Activated CD4-positive, alpha-beta T cell treated with anti-CD3 and anti-CD28 coated beads, Interleukin-2, amount 10 ng/mL, durations not matched to agents 24 days and 14 days (primary cell): ENCODE results near the gene FARS2. TPM values are rescaled to one million over a fixed set of nuclear protein-coding genes. Genes with fewer than 3 reads are reported as not detected.

Source experiments
- DNase-seq: peaks from one replicate; pipeline ENCODE4 v3.0.0; 2022
- H3K27ac Mint-ChIP-seq: one replicate; pipeline ENCODE4 v1.8.0; 2022; ENCODE audit warnings: mild to moderate bottlenecking, mixed read lengths
- H3K27me3 Mint-ChIP-seq: one replicate; pipeline ENCODE4 v1.8.0; 2022; ENCODE audit warnings: mixed read lengths
- H3K36me3 Mint-ChIP-seq: one replicate; pipeline ENCODE4 v1.8.0; 2022; ENCODE audit warnings: low read depth, mild to moderate bottlenecking, mixed read lengths
- H3K4me1 Mint-ChIP-seq: one replicate; pipeline ENCODE4 v1.8.0; 2021; ENCODE audit warnings: mixed read lengths
- H3K4me3 Mint-ChIP-seq: one replicate; pipeline ENCODE4 v1.8.0; 2022; ENCODE audit warnings: mild to moderate bottlenecking, moderate library complexity, mixed read lengths
- H3K9me3 Mint-ChIP-seq: one replicate; pipeline ENCODE4 v1.8.0; 2021; ENCODE audit warnings: mixed read lengths
- intact Hi-C: fragments of 100-400 bp; cut with micrococcal nuclease; formaldehyde crosslinking; loops from one replicate; pipeline ENCODE4 v1.15.1; 2023
- total RNA-seq: library from RNA; stranded (reverse); gene quantifications from 2 replicates; pipeline ENCODE4 v1.2.3, GENCODE V29; 2022

The FARS2 gene
- total RNA-seq: 21.5 and 24.7 TPM in 2 replicates

DNA sequence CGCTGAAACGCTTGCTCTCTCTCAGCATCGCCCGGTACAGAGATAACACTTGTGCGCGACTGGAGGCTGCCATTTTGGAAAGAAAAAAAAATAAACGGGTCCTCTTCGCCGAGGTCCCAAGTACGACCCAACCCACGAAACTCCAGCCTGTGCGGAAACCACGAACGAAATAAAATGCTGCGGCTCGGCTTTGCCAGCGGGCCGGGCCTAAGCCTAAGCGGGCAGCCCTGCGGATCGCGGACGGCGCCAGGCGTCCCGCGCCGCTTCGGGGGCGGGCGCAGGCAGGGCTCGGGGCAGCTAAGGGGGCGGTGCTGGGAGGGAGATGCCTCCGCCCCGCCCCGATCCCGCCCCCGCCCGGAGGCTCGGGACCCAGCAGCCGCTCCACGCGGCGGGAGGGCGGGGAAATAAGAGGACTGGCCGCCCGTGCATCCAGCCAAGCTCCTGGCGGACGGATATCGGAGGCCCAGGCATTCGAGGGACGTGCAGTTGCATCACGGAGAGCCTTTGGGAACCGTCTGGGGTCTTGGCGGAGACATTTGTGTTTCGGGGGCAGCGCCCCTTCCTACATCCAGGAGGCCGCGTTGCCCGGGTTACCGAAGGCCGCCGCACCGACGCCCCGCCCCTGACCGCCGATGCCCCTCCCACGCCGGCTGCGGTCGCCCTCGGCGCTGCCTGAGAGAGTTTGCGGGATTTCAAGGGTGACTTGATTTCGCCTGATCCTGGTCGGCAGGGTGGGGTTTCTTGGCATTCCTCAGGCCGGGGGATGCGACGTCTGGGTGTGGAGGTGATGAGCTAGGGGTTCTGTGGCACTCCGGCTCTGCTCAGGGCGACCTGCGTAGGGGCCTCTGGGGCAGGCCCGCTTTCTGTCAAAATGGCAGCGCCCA lies at the start of gene FARS2, which contains the start of gene LYRM4:
FARS2 (plus strand) TSS at position 853 of the 884 bp plus-strand sequence.
LYRM4 (minus strand) TSS at position 290 of the 884 bp plus-strand sequence; CDS start at position 73, 217 bp downstream.
- Mint-ChIP-seq H3K36me3 (peaks cover 17% of the 10 kb centered on the region), H3K27ac (peak within 1 kb of the TSS; percentile 100), H3K27me3 (no peaks in the 10 kb centered on the region), H3K4me1 (peaks cover 36% of the 10 kb centered on the region), H3K4me3 (peak within 1 kb of the TSS; percentile 89), H3K9me3 (no peaks in the 10 kb centered on the region)
- intact Hi-C loops: loop anchor here (1.0 to 5.0 kb wide), 9 partner anchors 19 to 484 kb away; partner anchors contain the start of genes CDYL and RPP40
- peak; percentile 98 for DNase-seq

DNA sequence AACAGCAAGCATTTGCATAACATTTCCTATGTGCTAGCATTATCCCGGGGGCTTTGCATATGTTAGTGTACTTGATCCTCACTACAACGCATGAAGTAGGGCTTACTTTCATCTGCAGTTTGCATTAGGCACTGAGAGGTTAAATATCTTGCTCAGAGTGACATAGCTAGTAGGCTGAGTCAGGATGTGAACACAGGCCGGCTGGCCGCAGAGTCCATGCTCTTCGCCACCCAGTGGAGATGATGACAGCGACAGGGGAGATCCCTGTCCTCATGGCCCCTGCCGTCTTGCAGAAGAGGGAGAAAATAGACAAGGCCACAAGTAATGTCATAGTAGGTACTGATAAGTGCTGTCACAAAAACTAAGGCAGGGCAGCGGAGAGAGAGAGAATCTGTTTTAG lies 47.5 kb upstream of the FARS2 start:
- H3K36me3 Mint-ChIP-seq: peaks cover 9% of the 10 kb centered on the region
- intact Hi-C loops: loop anchor here (2.0 to 5.0 kb wide), 3 partner anchors 88 to 185 kb away; no protein-coding TSS in a partner anchor
- H3K4me3 Mint-ChIP-seq: no peak overlapping the region
- no peaks in the 10 kb centered on the region for H3K27me3 Mint-ChIP-seq
- no peak for DNase-seq
- H3K4me1 Mint-ChIP-seq: peaks cover 10% of the 10 kb centered on the region
- no peaks in the 10 kb centered on the region for H3K9me3 Mint-ChIP-seq
- H3K27ac Mint-ChIP-seq: no peak overlapping the region

DNA sequence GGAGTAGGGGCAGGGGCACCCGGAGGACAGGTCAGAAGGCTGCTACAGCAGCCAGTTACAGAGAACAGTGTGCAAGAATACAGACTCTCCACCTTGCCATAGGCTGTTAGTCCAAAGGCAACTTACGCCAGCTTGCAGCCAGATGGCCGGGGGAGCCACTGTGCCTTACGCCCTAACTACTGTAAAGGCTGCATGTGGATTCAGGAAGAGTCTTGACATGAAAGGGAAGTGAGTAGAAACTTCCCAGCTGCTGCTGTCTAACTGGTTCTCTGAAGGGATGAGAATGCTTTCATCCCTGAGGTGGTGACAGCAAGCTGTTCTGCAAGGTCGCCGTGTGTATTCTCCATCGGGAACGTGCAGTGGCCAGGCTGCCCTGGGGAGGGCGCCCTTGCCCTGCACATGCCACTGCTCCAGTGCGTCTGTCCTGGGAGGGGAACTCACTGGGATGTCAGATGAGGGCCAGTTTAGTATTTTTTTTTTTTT lies 46.7 kb upstream of the FARS2 start:
- H3K36me3 Mint-ChIP-seq: peaks cover 9% of the 10 kb centered on the region
- H3K4me1 Mint-ChIP-seq: peaks cover 10% of the 10 kb centered on the region
- no peaks in the 10 kb centered on the region for H3K27me3 Mint-ChIP-seq
- H3K4me3 Mint-ChIP-seq: no peak overlapping the region
- DNase-seq: peak; percentile 74
- intact Hi-C loops: loop anchor here (2.0 to 5.0 kb wide), 3 partner anchors 88 to 184 kb away; no protein-coding TSS in a partner anchor
- no peak overlapping the region for H3K27ac Mint-ChIP-seq
- H3K9me3 Mint-ChIP-seq: no peaks in the 10 kb centered on the region

DNA sequence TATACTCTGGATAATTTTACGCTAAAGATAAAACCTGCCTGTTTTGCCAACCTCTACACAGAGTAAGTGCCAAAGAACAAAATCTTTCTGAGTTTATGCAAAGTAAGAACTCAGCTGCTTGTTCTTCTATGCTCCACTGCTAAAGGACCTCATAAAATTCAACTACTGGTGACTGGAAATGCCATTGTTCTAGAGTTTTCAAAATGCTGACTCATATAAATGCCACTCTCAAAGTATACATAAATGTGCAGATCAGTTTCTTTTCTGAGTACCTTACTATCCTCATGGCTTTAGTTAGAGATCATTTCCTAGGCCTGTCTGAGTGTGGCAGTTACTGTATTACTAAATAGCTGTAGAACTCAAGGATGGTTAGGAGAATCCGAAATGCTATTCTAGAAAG lies 46.2 kb upstream of the FARS2 start:
- Mint-ChIP-seq H3K27me3 (no peaks in the 10 kb centered on the region), H3K9me3 (no peaks in the 10 kb centered on the region), H3K4me3 (no peak overlapping the region), H3K27ac (no peak overlapping the region), H3K36me3 (peaks cover 9% of the 10 kb centered on the region), H3K4me1 (peaks cover 13% of the 10 kb centered on the region)
- no peak for DNase-seq
- intact Hi-C loops: loop anchor here (2.0 kb wide), 1 partner anchor 184 kb away; no protein-coding TSS in a partner anchor

DNA sequence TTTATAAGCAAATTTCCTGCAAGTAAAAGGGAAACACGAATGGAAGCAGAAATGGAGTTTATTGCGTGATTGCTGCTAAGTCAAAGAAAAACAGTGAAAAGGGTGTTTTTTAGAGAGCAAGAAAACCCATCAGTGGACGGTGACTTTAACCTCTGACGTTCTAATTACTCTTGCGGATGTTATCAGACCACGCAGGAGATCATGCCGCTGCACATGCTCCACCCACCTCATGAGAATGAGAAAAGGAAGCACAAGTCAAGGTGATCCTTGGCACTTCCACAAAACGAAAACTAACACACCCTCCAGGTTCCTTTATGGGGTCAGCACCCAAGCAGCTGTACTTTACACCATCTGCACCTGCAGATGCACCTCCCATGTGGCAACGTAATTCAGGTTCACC lies 45.5 kb upstream of the FARS2 start:
- H3K27ac Mint-ChIP-seq: no peak overlapping the region
- H3K27me3 Mint-ChIP-seq: no peaks in the 10 kb centered on the region
- peaks cover 9% of the 10 kb centered on the region for H3K36me3 Mint-ChIP-seq
- H3K9me3 Mint-ChIP-seq: no peaks in the 10 kb centered on the region
- peaks cover 10% of the 10 kb centered on the region for H3K4me1 Mint-ChIP-seq
- intact Hi-C loops: loop anchor here (2.0 kb wide), 1 partner anchor 183 kb away; no protein-coding TSS in a partner anchor
- H3K4me3 Mint-ChIP-seq: no peak overlapping the region
- no peak for DNase-seq

DNA sequence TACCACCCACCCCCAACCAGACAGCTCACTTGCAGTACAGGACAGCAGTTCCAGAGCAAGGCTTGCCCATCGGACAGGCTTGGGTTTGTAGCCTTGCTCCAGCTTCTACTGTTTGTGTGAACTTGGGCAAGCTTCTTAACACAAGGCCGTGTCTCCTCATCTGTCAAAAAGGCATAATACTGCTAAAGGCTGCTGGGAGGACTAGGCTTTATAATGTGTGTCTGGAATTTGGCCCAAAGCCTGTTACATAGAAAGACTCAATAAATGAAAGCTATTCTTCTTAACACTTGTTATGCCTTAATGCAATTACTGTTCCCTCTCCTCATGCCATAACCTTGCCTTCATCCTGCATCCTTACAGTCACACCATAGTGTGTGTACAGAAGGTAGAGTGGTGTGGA lies 44.0 kb upstream of the FARS2 start:
- H3K36me3 Mint-ChIP-seq: peaks cover 7% of the 10 kb centered on the region
- no peak for DNase-seq
- H3K27me3 Mint-ChIP-seq: no peaks in the 10 kb centered on the region
- H3K27ac Mint-ChIP-seq: no peak overlapping the region
- H3K4me3 Mint-ChIP-seq: no peak overlapping the region
- intact Hi-C loops: no loop called here
- H3K4me1 Mint-ChIP-seq: peaks cover 6% of the 10 kb centered on the region
- no peaks in the 10 kb centered on the region for H3K9me3 Mint-ChIP-seq

DNA sequence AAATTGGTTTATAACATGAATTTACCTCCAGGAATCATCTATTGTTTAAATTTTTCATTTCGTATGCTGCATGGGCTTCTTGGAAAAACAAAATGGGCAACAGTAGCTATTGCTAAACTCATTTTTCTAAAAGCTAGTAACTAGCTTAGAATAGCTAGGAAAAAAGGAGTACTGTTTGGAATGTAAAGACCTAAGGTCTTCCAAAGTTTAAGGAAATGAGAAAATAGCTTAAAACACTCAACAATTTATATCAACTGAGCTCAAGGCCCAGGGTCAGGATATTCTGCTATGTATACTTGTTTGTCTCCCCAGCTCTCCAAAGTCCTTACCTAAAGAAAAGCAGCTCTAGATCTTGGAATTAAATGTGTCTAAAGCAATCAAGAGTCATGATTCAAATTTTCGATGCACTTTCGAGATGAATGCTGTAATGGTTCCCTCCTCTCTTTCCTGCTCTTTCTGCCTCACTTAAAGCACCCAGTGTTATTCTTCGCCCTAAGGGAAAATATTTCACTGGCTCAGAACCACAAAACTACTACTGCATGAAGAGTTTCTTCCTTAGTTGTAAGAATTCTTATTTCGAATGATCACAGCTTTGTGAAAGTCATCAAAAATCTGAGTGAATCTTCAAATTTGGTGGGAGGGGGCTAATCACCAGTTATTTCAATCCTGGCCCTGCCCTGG lies 42.2 kb upstream of the FARS2 start:
- Mint-ChIP-seq H3K36me3 (peaks cover 4% of the 10 kb centered on the region), H3K27ac (no peak overlapping the region), H3K9me3 (no peaks in the 10 kb centered on the region), H3K4me1 (peaks cover 6% of the 10 kb centered on the region), H3K4me3 (no peak overlapping the region), H3K27me3 (no peaks in the 10 kb centered on the region)
- DNase-seq: no peak
- intact Hi-C loops: no loop called here

DNA sequence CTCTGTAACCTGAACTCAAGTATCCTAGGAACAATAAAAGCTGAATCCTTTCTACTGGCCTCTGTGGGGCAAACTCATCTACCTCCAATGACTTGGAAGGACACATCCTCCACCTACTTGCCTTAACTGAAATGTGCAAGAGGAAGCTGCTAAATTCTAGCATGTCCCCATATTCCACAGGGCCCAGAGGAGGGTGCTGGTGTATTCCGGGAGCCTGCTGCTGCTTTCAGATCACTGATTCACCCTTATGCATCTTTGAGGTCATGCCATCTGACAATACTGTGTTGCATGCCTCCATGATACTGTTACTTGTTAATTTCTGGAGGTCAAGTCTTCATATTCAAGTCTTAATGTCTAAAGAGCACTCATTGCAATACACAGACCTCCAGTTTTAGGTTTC lies 40.9 kb upstream of the FARS2 start:
- no peak overlapping the region for H3K27ac Mint-ChIP-seq
- intact Hi-C loops: no loop called here
- peaks cover 4% of the 10 kb centered on the region for H3K4me1 Mint-ChIP-seq
- H3K36me3 Mint-ChIP-seq: no peaks in the 10 kb centered on the region
- no peak overlapping the region for H3K4me3 Mint-ChIP-seq
- H3K9me3 Mint-ChIP-seq: no peaks in the 10 kb centered on the region
- no peaks in the 10 kb centered on the region for H3K27me3 Mint-ChIP-seq
- no peak for DNase-seq

DNA sequence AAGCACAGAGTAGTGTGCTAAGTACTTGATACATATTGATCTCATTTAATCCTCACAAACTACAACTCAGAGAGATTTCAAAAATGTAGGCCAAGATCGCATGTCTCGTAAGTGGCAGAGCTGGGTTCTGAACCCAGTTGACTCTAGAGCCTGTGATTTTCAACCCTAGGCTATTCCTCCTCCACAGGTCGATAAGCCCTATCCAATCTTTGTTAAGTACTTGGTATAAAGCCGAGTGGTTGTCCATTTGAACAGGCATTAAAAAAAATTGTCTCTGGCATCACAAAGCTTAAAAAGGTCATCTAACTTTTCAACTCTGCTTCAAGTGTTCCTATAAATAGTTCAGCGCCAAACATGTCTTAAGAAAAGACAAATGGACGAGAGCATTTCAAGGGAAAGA lies 38.0 kb upstream of the FARS2 start:
- Mint-ChIP-seq H3K9me3 (no peaks in the 10 kb centered on the region), H3K27ac (no peak overlapping the region)

DNA sequence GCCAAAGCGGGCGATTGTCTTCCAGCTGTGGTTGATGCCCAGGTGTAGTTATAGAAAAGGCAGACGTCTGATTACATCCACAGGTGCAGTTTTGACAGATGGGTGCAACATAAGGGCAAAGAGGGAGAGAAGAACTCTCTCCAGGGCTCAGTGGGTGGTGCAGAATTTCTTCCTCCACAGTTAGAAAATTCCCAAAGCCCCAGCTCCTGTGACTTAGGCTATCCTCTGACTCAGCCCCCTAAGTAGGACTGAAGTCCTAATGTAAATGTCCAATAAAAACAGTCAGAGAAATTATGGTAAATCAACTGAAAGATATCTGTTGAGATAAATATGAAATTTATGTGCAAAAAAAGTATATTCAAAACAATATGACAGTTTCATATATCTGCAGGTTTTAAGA lies 32.0 kb upstream of the FARS2 start:
- H3K9me3 Mint-ChIP-seq: no peaks in the 10 kb centered on the region

More for the DNA sequence above, 38.0 kb upstream of the FARS2 start:
- intact Hi-C loops: no loop called here
- no peaks in the 10 kb centered on the region for H3K27me3 Mint-ChIP-seq
- no peak overlapping the region for H3K4me3 Mint-ChIP-seq
- H3K4me1 Mint-ChIP-seq: peaks cover 2% of the 10 kb centered on the region
- DNase-seq: no peak
- H3K36me3 Mint-ChIP-seq: no peaks in the 10 kb centered on the region

DNA sequence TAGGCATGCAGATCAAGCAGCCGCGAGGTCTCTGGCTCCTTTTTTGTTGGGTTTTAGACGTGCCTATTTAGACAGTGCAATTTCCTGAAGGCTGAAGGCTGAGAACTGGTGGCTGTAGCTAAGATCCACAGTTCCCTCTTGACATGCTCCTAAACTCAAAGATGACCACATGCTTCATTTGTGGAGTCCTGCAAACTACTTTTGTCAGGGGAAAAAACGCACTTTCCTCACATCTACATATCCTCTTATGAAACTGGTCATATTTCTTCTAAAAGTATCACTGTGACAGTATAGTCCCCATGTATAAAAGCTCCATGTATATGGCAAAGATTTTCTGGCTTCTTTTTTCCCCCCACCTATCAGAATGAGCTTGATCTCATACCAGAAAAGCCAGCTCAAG lies 31.2 kb upstream of the FARS2 start:
- Mint-ChIP-seq H3K9me3 (no peaks in the 10 kb centered on the region), H3K36me3 (peaks cover 5% of the 10 kb centered on the region), H3K4me3 (no peak overlapping the region), H3K4me1 (peaks cover 6% of the 10 kb centered on the region), H3K27ac (no peak overlapping the region), H3K27me3 (no peaks in the 10 kb centered on the region)
- intact Hi-C loops: no loop called here
- no peak for DNase-seq

More for the DNA sequence above, 32.0 kb upstream of the FARS2 start:
- peaks cover 5% of the 10 kb centered on the region for H3K36me3 Mint-ChIP-seq
- no peak for DNase-seq
- no peaks in the 10 kb centered on the region for H3K27me3 Mint-ChIP-seq
- intact Hi-C loops: no loop called here
- H3K4me3 Mint-ChIP-seq: no peak overlapping the region
- H3K27ac Mint-ChIP-seq: no peak overlapping the region
- peaks cover 6% of the 10 kb centered on the region for H3K4me1 Mint-ChIP-seq

DNA sequence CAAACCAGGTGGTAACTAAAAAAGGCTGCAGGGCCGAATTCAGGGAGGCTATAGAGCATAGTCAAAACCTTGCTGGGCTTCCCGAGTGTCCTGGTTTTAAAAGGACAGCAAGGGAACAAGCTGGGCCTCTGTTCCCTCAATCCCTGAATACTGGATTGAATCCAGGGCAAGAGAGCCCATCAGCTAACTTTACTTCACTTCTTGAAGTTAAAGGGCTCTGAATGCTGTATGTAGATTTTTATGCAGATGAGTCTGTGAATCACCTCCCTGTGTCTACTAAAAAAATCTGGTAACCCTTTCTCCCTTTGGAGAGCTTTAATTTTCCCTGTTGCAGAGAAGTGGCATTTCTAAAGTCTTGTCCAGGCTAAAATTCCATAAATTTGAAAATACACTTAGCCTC lies 30.0 kb upstream of the FARS2 start:
- H3K9me3 Mint-ChIP-seq: no peaks in the 10 kb centered on the region
- H3K4me1 Mint-ChIP-seq: peaks cover 6% of the 10 kb centered on the region
- intact Hi-C loops: no loop called here
- DNase-seq: no peak
- H3K27me3 Mint-ChIP-seq: no peaks in the 10 kb centered on the region
- H3K36me3 Mint-ChIP-seq: peaks cover 10% of the 10 kb centered on the region
- no peak overlapping the region for H3K4me3 Mint-ChIP-seq
- no peak overlapping the region for H3K27ac Mint-ChIP-seq

DNA sequence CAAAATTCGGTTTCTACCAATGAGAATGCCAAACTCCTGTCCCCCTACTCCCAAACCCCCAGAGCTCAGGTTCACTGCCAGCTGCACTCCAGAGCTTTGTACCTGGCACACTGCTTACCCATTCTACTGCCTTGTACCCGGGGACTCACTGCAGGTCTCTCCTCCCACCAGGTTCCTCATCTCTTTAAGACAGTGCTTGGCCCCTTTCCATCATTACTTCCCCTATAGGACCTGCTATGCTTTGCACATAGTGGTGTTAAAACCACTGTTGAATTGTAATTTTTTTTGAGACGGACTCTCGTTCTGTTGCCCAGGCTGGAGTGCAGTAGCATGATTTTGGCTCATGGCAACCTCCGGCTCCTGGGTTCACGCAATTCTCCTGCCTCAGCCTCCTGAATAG lies 26.4 kb upstream of the FARS2 start:
- intact Hi-C loops: no loop called here
- H3K27ac Mint-ChIP-seq: no peak overlapping the region
- no peak overlapping the region for H3K4me3 Mint-ChIP-seq
- peaks cover 11% of the 10 kb centered on the region for H3K36me3 Mint-ChIP-seq
- H3K27me3 Mint-ChIP-seq: no peaks in the 10 kb centered on the region
- no peak for DNase-seq
- H3K9me3 Mint-ChIP-seq: no peaks in the 10 kb centered on the region
- peaks cover 6% of the 10 kb centered on the region for H3K4me1 Mint-ChIP-seq

DNA sequence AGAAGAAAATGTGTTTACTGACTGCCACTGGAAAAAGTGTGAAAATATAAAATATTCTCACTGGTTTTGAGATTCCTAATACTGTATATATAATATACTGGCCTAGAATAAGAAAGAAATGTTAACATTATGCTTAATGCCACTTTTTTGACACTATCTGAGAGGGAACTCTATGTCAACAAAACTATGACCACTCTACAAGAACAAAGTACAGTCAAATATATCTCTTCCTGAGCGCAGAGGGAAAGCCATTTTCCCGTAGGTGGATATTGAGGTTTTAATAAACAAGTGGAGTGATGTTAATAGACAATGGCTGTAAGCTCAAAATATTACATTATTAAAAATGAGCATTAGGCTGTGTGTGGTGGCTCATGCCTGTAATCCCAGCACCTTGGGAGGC lies 25.5 kb upstream of the FARS2 start:
- H3K9me3 Mint-ChIP-seq: no peaks in the 10 kb centered on the region
- H3K36me3 Mint-ChIP-seq: peaks cover 11% of the 10 kb centered on the region
- H3K4me3 Mint-ChIP-seq: no peak overlapping the region
- no peak overlapping the region for H3K27ac Mint-ChIP-seq
- no peak for DNase-seq
- no peaks in the 10 kb centered on the region for H3K27me3 Mint-ChIP-seq
- intact Hi-C loops: no loop called here
- peaks cover 6% of the 10 kb centered on the region for H3K4me1 Mint-ChIP-seq
